ENCODE measurements around the gene TGM3. TPM values are rescaled to one million over a fixed set of nuclear protein-coding genes. Genes with fewer than 3 reads are reported as not detected.
A peak's percentile ranks its signal among the peaks of the same experiment; 100 is the strongest.

The TGM3 gene
- polyA plus RNA-seq, 10 donors, result 0.15 to 0.69 (median 0.26) TPM

DNA sequence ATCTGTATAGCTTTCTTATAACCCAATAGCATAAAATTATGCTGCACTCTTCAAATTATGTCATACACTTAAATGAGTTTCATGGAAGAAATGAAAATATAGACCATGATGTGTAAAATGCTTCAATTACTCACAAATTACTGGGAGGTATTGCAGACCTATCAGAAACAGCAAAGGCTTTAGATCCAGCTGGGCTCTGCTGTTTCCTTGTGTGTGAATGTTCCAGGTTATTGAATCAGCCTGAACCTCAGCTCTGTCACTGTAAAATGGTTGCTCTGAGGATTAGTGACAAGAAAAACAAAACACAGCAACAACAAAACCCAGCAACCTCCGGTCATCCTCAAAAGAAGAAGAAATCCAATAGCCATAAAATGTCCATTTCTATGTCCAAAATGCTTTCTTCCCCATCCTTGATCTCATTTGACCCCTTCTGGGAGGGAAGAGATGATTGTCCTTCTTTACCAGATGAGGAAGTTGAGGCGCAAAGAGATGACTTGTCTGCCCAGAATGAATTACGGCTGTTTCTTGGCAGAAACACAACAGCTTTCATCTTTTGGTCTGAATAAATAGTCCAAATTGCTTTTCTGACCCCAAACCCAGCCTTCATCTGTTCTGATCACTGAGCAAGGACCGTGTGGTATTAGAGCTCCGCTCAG is 42.7 kb downstream of the TGM3 start:
- no peak for DNase-seq

DNA sequence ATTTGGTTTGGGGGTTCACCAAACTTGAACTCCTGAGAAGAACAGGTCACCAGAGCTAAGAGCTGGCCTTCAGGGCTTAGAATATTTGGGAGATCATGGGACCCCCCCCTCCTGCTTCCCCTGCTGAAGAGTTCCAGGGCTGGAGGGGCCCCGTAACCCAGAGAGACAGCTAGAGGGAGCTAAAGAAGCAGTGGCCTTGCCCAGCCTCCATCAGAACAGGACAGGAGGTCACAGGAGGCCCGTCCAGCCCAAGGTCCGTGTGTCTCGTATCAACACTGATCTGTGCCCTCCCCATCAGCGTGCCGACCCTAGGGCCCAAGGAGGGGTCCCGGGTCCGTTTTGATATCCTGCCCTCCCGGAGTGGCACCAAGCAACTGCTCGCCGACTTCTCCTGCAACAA is 44.3 kb downstream of the TGM3 start:
- no peak for DNase-seq

DNA sequence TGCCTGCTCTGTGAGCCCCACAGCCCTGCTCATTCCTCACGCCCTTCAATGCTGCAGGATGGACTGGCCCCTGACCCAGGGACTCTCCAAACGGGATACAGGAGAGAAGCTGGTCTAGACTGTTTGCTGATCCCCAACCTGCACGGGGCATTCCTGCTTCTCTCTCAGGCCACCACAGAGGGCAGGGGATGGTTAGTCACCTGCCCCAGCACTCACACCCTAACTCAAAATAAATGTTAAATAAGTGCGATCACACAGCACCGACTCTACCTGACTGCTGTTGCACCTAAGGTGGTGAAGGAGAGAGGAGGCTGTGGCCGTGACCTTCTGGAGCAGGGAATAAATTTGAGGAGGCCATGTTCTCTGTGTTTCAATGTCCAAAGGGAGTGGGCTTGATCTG is 45.0 kb downstream of the TGM3 start:
- DNase-seq, result no peak

DNA sequence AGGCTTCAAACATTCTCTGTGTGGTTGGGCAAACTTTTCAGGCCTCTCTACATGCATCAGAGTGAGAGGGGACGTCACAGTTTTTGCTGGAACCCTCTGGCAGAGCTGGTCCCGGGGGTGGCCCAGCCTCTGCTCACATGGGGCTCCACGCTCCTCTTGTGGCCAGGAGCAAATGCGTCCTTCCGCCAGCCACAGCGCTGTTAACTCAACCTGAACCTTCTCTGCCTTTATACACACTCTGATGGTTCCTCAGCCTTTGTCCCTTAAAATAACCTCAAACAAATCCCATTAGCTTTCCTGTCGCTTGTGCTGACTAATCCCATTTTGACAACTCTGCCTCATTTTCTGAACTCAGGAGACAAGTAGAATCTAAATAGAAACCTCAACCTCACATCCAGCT is 45.5 kb downstream of the TGM3 start:
- no peak for DNase-seq

DNA sequence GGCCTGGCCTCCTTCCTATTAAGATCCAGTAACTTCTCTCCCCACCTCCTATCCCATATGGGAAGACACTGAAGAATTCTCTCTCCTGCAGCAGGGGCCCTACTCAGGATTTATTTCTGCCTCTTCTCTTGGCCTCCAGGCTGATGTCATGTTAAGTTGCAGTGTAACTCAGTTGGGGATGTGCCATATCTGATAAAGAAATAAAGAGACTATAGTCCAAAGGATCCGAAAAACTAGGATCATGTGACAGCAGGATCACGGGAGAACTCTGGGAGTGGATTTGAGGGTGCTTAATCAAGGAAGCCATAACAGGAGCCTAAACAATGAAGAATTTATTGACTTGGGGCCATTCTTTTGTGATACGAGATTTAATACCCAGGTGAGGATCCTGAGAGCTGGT is 46.4 kb downstream of the TGM3 start:
- DNase-seq, result no peak

DNA sequence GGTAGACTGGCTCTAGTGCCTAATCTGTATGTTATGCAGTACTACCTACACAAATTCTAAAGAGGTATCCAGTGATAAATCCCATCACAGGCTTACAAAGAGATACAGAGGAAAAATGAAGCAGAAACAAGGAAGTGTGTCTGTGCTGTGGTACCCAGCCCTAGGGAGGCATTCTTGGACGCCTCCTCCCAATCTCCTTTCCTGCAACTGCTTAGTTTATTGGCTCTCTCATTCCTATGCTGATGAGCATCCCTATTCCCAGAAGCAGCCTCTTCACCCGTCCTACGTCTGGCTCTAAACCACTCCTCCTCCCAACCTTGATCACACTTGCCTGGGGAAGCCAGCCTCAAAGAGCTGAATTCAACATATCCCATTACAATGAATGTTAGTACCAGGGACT is 50.4 kb downstream of the TGM3 start:
- DNase-seq, result no peak

DNA sequence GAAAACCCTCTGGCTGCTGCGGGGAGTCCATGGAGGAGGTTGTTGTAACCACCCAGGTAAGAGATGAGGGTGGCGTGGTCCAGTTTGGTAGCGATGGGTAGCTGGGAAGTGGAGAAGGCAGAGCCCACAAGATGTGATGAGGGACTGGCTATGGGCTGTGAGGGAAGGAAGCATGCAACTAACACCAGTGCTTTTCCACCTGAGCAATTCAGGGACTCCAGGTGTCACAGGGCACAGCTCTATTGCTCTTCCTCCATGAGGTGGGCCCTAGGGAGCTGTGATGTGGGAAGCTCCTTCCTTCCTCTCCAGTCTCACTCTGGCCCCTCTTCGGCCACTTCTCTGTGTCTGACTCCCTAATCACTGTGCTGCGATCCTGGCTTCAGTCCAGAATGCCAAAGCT is 52.5 kb downstream of the TGM3 start:
- no peak for DNase-seq

DNA sequence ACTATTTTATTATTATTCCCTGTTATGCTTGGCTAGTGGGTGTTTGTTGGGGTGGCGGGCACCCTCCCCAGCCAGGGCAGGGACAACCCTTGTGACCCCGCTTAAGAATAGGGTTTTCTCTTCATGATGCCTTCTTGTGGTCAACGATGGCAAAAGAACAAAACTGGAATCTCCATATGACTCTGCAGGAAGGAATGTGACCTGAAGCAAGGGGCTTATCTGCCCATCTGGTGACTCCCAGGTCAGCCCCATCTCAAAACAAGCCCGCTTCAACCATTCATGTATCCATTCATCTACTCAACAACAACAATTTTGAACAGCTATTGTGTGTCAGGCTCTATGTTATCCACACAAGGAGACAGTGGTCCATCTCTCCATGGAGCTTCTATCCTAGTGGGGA is 54.0 kb downstream of the TGM3 start:
- no peak for DNase-seq

DNA sequence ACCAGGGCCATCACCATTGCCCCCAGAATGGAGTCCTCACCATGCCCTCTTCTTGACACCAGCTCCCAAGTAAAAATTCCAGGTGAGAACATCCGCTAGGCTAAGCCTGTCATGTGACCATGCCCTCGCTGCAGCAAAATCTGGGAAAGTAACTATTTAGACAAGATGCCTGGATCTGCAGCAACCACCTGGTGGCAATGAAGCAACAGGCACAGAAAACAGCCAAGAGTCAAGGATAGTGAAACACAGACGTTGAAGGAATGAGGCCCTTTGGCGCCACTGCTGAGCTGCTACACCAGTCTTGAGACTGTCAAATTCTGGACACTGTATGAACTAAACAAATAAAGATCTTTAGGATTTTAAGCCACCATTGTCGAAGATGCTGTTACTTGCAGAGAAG is 54.8 kb downstream of the TGM3 start:
- DNase-seq, result no peak

DNA sequence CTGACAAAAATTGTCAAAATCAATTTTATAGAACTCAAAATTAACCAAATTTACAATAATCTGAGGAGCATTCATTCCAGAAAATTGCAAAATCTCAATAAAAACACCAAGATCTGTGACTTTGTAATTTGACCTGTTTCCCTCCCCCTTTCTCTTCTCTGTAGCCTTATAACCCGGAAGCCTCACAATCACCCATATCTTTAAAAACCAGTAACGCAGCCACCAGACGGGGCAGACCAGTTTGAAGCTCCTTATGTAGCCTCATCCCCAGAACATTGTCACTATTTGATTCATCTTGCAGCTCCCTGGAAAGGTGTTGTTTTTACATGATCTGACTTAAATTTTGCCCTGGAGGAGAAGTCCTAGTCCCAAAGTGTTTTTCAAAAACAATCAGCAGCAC is 57.4 kb downstream of the TGM3 start:
- no peak for DNase-seq

DNA sequence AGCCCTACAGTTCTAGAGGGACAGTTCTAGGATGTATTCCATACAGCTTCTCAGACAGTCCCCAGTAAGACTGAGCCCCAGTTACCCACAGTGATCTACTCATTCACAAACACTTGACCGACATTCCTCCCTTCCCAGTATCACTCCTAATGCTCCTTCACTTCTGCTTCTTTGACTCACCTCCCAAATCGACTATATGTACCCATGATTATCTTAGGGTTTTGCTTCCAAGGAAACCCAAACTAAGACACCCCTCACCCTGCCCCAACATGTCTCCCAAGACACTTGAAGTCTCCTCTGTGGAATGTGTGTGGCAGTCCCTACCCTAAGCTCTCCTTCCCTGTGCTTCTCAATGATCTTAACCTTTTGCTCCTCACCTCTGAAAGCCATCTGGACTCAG is 61.3 kb downstream of the TGM3 start:
- no peak for DNase-seq

DNA sequence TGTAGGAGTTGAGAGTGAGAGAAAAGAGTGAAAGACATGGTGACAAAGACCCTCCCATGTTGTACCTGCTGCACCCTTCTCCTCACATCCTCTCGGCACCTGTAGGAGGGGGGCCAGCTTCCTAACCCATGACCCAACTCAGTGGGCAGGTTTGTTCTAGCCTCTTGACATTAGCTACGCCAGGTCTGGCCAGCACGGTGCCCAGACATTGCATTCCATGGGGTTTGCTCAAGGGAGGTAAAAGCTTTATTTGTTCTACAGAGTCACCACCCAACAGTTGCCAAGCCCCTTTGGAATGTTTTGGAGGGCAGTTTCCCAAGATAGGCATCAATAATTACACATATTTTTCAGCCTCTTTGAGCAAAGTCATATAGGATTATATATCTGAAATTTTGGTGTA is 62.2 kb downstream of the TGM3 start:
- no peak for DNase-seq

DNA sequence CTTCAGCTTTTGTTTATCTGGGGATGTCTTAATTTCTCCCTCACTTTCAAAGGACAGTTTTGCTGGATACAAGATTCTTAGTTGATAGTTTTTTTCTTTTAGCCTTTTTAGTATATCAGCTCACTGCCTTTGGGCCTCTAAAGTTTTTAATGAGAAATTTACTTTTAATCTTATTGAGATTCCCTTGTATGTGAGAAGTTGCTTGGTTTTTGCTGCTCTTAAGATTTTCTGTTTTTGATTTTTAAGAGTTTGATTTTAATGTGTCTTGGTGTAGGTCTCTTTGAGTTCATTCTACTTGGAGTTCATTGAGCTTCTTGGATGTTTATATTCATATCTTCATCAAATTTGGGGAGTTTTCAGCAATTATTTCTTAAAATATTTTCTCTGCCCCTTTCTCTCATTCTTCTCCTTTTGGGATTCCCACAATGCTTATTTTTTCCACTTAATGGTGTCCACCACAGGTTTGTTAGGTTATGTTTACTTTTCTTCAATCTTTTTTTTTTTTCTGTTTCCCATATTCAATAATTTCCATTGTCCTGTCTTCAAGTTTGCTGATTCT is 65.3 kb downstream of the TGM3 start:
- DNase-seq, result no peak

DNA sequence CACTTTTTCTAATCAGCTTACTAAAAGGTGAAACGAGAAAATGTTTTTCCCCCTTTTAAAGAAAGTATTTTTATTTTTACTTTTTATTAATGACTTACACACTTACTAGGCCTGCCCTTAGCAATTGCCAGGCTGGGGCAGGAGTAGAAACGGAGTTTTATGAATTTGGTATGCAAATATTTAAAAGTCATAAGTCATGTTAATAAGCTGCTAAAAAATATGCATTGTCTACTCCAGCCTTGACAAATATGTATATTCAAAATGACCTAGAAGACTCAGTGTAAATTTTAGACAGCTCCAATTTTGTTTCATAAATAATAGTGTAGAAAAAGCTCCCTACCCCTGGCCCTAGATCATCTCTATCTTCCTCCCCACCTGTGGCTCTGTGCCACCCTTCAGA is 67.4 kb downstream of the TGM3 start:
- DNase-seq, result no peak

DNA sequence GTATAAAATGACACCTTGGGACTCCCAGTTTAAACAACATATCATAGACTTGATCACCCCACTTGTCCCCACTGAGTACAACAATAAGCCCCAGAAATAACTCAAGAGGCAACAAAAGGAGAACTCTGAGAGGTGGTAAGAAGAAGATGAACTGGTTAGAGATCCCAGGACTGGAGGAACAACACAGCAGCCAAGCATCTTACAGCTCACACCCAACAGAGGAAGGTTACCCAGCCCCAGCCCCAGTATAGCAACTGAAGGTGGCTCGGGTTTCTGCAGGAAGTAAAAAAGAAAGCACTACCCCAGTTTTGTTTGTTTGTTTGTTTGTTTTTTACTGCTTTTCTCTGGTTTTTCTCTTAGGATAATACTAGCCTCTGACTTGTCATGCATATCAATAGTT is 67.8 kb downstream of the TGM3 start:
- no peak for DNase-seq

DNA sequence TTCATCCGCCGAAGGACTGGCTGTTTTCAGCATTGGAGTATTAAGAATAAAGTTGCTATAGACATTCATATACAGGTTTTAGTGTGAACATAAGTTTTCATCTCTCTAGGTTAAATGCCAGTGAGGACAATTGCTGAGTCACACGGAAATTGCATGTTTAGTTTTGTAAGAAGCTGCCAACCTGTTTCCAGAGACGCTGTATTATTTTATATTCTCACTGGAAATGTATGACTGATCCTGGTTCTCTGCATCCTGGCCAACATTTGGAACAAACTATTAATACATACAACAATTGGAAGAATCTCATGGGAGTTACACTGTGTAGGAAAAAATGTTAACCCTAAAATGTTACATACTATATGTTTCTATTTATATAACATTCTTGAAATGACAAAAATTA is 68.2 kb downstream of the TGM3 start:
- DNase-seq, result peak in 2 of 3 donors; percentile 26 to 42

DNA sequence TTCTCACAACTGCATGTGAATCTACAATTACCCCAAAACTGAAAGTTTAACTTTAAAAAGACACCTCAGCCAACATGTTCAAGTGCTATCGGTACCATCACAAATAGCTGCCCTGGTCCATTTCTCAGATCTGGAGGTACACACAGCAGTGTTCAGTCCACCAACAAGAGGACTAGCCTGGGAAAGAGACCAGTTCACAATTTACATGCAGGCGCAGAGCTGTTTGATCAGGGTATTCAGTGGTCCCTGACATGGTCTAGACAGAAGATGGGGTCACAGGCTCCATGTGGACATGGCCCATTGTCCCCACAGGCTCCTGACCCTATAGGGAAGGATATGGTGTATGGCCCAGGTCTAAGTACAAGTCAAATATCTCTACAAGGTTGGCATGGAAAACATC is 69.3 kb downstream of the TGM3 start:
- DNase-seq, result no peak

DNA sequence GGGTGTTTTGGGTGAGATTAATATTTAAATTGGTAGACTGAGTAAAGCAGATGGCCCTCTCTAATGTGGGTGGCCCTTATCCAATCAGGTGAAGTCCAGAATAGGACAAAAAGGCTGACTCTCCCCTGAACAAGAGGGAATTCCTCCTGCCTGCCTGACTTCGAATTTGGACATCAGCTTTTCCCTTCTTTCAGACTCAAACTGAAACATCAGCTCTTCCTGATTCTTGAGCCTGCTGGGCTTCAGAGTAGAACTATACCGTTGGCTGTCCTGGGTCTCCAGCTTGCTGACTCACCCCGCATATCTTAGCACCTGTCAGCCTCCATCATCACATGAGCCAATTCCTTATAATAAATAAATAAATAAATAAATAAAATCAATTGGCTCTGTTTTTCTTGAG is 69.9 kb downstream of the TGM3 start:
- no peak for DNase-seq

DNA sequence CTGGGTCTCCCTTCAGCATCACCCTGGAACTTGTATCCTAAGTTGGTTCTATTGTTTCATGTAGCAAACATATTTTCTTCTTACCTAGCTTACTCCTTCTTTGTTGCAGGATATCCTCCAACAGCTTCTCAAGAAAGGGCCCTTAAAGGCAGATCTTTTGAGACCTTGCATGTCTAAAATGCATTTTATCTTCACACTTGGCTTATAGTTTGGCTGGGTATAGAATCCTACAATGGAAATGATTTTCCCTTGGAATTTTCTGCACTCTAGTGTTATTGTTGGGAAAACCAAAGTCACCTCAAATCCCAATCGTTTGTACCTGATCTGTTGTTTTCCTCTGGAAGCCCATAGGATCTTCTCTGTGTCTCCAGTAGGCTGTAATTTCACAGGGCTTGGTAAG is 72.8 kb downstream of the TGM3 start:
- DNase-seq, result no peak

DNA sequence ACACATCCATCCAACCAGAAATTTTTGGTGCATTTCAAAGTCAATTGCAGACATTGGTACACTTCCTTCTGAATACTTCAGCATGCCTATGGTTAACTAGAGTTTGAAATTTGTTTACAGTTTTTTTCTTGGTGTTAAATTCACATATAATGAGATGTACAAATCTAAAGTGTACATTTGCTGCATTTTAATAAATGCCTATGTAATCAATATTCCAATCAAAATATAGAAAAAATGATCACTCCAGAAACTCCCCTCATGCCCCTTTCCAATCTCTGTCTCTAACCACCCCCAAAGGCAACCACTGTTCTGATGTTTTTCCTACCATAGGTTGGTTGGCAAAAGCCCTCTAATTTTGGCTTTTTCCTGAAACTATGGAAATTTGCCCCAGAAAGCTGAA is 77.3 kb downstream of the TGM3 start:
- DNase-seq, result no peak

DNA sequence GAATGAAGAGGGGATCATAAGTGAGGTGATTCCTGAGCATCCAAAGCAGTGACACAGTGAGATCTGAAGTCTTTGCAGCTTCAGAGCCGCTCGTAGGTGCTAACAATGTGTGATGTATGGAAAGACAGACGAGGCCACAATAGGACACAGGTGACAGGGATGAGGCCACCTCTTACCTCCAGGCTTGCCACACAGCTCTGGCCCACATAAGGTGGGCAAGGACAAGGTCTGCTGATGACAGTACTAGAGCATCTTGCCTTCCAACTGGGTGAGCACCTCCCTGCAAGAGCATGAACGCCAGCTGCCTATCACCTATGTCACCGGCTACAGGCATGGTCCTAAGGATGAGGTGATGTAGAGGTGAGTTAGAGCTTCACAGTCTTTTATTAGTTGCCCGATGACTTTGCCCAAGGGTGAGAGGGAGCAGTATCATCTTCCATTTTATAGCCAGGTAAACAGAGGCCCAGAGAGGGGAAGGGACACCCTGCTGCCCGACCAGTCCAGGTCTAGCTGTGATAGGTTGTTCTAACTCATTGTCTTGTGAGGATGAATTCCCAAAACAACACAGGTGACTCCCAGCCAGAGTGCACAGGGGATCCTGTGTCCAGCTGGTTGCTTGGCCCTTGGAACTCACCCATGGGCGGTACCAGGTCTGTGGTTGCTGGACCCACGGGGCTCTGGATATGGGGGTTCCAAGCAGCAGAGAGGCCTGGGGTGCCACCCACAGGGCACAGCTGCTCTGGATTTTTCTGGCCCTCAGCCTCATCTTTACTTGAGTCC is 78.7 kb downstream of the TGM3 start:
- no peak for DNase-seq

DNA sequence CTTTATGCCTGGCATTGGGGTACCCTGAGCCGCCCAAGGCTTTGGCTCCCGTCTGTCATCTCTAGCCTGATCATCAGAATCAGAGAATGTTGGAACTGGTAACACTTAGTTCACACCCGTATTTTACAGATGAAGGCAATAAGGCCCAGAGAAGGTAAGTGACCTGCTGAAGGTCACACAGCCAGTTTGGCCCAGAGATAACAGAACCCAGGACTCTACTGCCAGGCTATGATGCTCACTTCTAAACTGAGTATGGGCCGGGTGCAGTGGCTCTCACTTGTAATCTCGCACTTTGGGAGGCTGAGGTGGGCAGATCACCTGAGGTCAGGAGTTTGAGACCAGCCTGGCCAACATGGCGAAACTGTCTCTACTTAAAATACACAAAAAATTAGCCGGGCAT is 83.1 kb downstream of the TGM3 start:
- DNase-seq, result no peak

DNA sequence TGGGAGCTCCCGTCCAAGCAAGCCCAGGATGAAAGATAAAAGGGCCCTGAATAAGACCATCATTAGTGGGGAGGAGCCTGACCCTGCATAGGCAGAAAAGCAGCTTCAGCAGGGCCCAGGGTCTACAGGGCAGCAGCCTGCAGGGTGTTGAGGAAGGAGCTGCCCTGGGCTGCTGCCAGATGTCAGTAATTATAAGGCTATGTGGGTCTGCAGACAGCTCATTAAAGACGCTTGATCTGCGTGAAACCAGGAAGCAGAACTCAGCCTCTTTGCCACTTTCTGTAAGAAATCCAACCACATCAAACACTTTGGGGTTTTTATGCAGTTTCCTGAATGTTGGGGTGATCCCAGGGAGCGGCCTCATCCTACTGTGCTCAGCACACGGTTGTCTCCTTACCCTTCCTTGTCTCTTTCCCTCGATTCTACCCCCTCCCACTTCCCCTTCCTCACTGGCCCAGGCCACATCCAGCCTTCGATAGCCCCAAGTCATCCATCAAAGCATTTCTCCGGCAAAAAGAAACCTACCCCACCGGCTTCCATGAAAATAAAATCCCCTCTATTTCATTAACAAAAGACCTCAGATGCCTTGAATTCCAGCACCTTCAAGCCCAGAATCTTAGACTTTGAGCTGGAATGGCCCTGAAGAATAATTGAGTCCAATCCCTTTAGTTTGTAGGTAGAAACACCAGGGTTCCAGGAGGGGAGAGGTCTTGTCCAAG is 83.9 kb downstream of the TGM3 start:
- no peak for DNase-seq
